Activated naive CD4-positive, alpha-beta T cell treated with anti-CD3 and anti-CD28 coated beads, Interleukin-2, amount 10 ng/mL, durations not matched to agents 5 hours and 36 hours (primary cell): ENCODE data around the gene RPRD1B. TPM values are rescaled to one million over a fixed set of nuclear protein-coding genes. Genes with fewer than 3 reads are reported as not detected.

Source experiments
- total RNA-seq, 2 experiments: library from RNA; stranded (reverse); gene quantifications; one replicate each; pipeline ENCODE4 v1.2.3, GENCODE V29; 2021

Gene RPRD1B
- total RNA-seq: 10 to 100 TPM; 34.3 to 34.7 TPM

GRCh38 chr20:38033330-38034107 lies at the start of gene RPRD1B, which contains the start of gene TTI1:
Gene RPRD1B, plus strand, starts transcription at chr20:38033746. Its CDS starts 202 bp downstream, at chr20:38033948.
Gene TTI1, minus strand, starts transcription at chr20:38033456. Its CDS starts 19,640 bp downstream, at chr20:38013816.

Other genes with a start within 250 kb of the RPRD1B start
- gene VSTM2L, start 130.6 kb upstream of the RPRD1B start, total RNA-seq: not detected
- 10 to 100 TPM; 23.8 to 24.8 TPM for gene TTI1, start 290 bp upstream of the RPRD1B start, total RNA-seq
- under 1 TPM; 0.10 to 0.12 TPM for gene TGM2, start 131.5 kb downstream of the RPRD1B start, total RNA-seq
- not detected for gene KIAA1755, start 227.0 kb downstream of the RPRD1B start, total RNA-seq